ENCODE data around the gene MUCL3.

MUCL3 gene

DNA sequence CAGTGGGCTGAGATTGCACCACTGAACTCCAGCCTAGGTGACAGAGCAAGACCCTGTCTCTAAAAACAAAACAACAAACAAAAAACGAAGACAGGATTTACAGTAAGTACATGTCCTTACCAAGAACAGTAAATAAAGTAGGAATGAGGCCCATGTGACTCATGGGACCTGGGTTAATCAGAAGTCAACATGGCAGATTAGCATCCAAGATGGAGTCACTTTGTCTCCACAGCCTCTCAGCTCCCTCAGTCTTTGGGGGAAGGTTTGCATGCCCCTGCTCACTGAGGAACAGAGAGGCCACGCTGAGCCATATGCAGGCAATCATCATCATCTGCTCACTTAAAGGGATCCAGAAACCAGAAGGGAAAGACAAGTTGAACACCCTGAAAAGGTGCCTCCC is 61.7 kb downstream of the MUCL3 start:
- H3K4me3 ChIP-seq (ENCODE audit: low read depth, low read length) = no peak overlapping the region
- DNase-seq (ENCODE audit: low read depth) = no peak
- TF ChIP-seq, protein P1, sequence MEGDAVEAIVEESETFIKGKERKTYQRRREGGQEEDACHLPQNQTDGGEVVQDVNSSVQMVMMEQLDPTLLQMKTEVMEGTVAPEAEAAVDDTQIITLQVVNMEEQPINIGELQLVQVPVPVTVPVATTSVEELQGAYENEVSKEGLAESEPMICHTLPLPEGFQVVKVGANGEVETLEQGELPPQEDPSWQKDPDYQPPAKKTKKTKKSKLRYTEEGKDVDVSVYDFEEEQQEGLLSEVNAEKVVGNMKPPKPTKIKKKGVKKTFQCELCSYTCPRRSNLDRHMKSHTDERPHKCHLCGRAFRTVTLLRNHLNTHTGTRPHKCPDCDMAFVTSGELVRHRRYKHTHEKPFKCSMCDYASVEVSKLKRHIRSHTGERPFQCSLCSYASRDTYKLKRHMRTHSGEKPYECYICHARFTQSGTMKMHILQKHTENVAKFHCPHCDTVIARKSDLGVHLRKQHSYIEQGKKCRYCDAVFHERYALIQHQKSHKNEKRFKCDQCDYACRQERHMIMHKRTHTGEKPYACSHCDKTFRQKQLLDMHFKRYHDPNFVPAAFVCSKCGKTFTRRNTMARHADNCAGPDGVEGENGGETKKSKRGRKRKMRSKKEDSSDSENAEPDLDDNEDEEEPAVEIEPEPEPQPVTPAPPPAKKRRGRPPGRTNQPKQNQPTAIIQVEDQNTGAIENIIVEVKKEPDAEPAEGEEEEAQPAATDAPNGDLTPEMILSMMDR (IDR thresholded peaks at IDR 0.05; ENCODE audit: control insufficient read depth, extremely low read depth, insufficient read depth) = no peak

Data from LNCaP clone FGC (cell line).